Measurements from ENCODE around the gene RIMBP2. TPM values are rescaled to one million over a fixed set of nuclear protein-coding genes. Genes with fewer than 3 reads are reported as not detected.

Gene RIMBP2
- total and polyA plus RNA-seq, 4 donors, result 0.05 to 2.9 (median 0.95) TPM

GRCh38 chr12:130719263-130719859 lies 3.3 kb upstream of the RIMBP2 start:
- 32 to 48% methylated on average over 8 of the region's 8 CpGs for WGBS, 2 donors
- Histone ChIP-seq H3K9ac (ENCODE audit: insufficient read depth in 1 of 2, low read length in 2 of 2) (no peak overlapping the region), H3K27ac (ENCODE audit: low read depth in 1 of 2, low read length in 1 of 2) (no peak overlapping the region), H3K4me1 (ENCODE audit: control insufficient read depth in 5 of 5, insufficient read depth in 5 of 5, low read length in 5 of 5) (peaks cover 0 to 17% (median 6%) of the 10 kb centered on the region in 5 donors), H3K27me3 (ENCODE audit: control insufficient read depth in 3 of 3, insufficient read depth in 3 of 3, low read length in 2 of 3) (peaks cover 6 to 23% (median 11%) of the 10 kb centered on the region in 3 donors), H3K36me3 (ENCODE audit: control insufficient read depth in 4 of 4, insufficient read depth in 4 of 4, low read length in 4 of 4) (no peaks in the 10 kb centered on the region), H3K9me3 (ENCODE audit: control insufficient read depth in 4 of 4, insufficient read depth in 3 of 4, low read length in 3 of 4) (peaks cover 0 to 12% (median 9%) of the 10 kb centered on the region in 4 donors), H3K4me3 (no peak overlapping the region)
- ATAC-seq (ENCODE audit: insufficient read depth, low FRiP score) (no peak), DNase-seq (no peak)
- TF ChIP-seq CTCF (IDR thresholded peaks at IDR 0.05; ENCODE audit: control extremely low read depth, extremely low read depth), result no peak

- peaks cover 18 to 37% (median 18%) of the 10 kb centered on the region in 3 donors for H3K27me3 ChIP-seq (ENCODE audit: control insufficient read depth in 3 of 3, insufficient read depth in 3 of 3, low read length in 2 of 3)
- H3K4me1 ChIP-seq (ENCODE audit: control insufficient read depth in 5 of 5, insufficient read depth in 5 of 5, low read length in 5 of 5), result peaks cover 0 to 17% (median 13%) of the 10 kb centered on the region in 5 donors
- no peak for TF ChIP-seq CTCF (IDR thresholded peaks at IDR 0.05; ENCODE audit: control extremely low read depth, extremely low read depth)
- H3K36me3 ChIP-seq (ENCODE audit: control insufficient read depth in 4 of 4, insufficient read depth in 4 of 4, low read length in 4 of 4), result no peaks in the 10 kb centered on the region
- WGBS, 2 donors, result 92 to 93% methylated on average over 5 of the region's 5 CpGs
- H3K4me3 ChIP-seq, result no peak overlapping the region
- H3K9ac ChIP-seq (ENCODE audit: insufficient read depth in 1 of 2, low read length in 2 of 2), result no peak overlapping the region
- no peak for DNase-seq
- H3K27ac ChIP-seq (ENCODE audit: low read depth in 1 of 2, low read length in 1 of 2), result no peak overlapping the region
- ATAC-seq (ENCODE audit: insufficient read depth, low FRiP score), result no peak
- H3K9me3 ChIP-seq (ENCODE audit: control insufficient read depth in 4 of 4, insufficient read depth in 3 of 4, low read length in 3 of 4), result peaks cover 0 to 18% (median 8%) of the 10 kb centered on the region in 4 donors
Measured at GRCh38 chr12:130717752-130718151, 1.7 kb upstream of the RIMBP2 start.

DNA sequence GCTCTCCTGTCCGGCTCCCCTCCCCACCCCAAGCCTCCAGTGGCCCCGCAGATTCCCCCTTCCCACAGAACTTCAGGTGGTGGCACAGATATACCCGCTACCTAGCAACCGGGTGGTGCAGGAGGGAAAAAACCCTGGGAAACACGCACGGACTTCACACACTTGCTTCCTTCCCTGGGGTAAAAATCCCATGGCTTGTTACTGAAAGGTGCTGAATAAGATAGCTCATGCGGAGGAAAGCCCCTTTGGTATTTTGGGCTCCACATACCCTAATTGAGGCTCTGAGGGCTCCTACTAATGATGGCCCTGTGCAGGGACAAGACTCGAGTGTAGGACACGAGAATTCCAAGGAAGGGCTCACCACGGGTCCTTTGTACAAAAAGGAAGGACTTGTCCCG lies 869 bp upstream of the RIMBP2 start:
- peaks cover 0 to 17% (median 13%) of the 10 kb centered on the region in 5 donors for H3K4me1 ChIP-seq (ENCODE audit: control insufficient read depth in 5 of 5, insufficient read depth in 5 of 5, low read length in 5 of 5)
- no peak overlapping the region for H3K9ac ChIP-seq (ENCODE audit: insufficient read depth in 1 of 2, low read length in 2 of 2)
- H3K27ac ChIP-seq (ENCODE audit: low read depth in 1 of 2, low read length in 1 of 2), result no peak overlapping the region
- ATAC-seq (ENCODE audit: insufficient read depth, low FRiP score) (no peak), DNase-seq (no peak)
- 16 to 28% methylated on average over 11 of the region's 11 CpGs for WGBS, 2 donors
- TF ChIP-seq CTCF (IDR thresholded peaks at IDR 0.05; ENCODE audit: control extremely low read depth, extremely low read depth), result no peak
- H3K27me3 ChIP-seq (ENCODE audit: control insufficient read depth in 3 of 3, insufficient read depth in 3 of 3, low read length in 2 of 3), result peaks cover 18 to 42% (median 21%) of the 10 kb centered on the region in 3 donors
- H3K9me3 ChIP-seq (ENCODE audit: control insufficient read depth in 4 of 4, insufficient read depth in 3 of 4, low read length in 3 of 4), result peaks cover 0 to 18% (median 4%) of the 10 kb centered on the region in 4 donors
- no peaks in the 10 kb centered on the region for H3K36me3 ChIP-seq (ENCODE audit: control insufficient read depth in 4 of 4, insufficient read depth in 4 of 4, low read length in 4 of 4)
- no peak overlapping the region for H3K4me3 ChIP-seq

Data from lung (tissue), 12 donors.